Fibroblast of the aortic adventitia (primary cell): ENCODE data around the gene SSC4D. TPM values are rescaled to one million over a fixed set of nuclear protein-coding genes. Genes with fewer than 3 reads are reported as not detected.

Experiments
- DNase-seq: peaks from one replicate; pipeline ENCODE4 v3.0.0-alpha.2; 2010; ENCODE audit warnings: low read depth
- H3K4me3 ChIP-seq: 2 replicates; pipeline ENCODE4 v1.5.1; 2011; ENCODE audit warnings: low read depth, mild to moderate bottlenecking, control low read depth, low read length, moderate library complexity
- CTCF ChIP-seq: IDR thresholded peaks from 2 replicates; pipeline ENCODE4 v1.5.1; 2011; ENCODE audit warnings: mild to moderate bottlenecking, low read length, control low read depth, inconsistent platforms; ENCODE audit not compliant: insufficient read depth
- total RNA-seq: library from RNA; depleted of rRNA; stranded (reverse); fragments of >200 nt; gene quantifications from 2 replicates; pipeline ENCODE4 v1.2.3, GENCODE V29; 2012; ENCODE audit warnings: low replicate concordance

The SSC4D gene
- total RNA-seq, 1 donor = 0.36 TPM

GRCh38 chr7:76386691-76387260, 22.7 kb downstream of the SSC4D start:
- H3K4me3 ChIP-seq = no peak overlapping the region
- DNase-seq = peak; percentile 52
- TF ChIP-seq CTCF = no peak

DNA sequence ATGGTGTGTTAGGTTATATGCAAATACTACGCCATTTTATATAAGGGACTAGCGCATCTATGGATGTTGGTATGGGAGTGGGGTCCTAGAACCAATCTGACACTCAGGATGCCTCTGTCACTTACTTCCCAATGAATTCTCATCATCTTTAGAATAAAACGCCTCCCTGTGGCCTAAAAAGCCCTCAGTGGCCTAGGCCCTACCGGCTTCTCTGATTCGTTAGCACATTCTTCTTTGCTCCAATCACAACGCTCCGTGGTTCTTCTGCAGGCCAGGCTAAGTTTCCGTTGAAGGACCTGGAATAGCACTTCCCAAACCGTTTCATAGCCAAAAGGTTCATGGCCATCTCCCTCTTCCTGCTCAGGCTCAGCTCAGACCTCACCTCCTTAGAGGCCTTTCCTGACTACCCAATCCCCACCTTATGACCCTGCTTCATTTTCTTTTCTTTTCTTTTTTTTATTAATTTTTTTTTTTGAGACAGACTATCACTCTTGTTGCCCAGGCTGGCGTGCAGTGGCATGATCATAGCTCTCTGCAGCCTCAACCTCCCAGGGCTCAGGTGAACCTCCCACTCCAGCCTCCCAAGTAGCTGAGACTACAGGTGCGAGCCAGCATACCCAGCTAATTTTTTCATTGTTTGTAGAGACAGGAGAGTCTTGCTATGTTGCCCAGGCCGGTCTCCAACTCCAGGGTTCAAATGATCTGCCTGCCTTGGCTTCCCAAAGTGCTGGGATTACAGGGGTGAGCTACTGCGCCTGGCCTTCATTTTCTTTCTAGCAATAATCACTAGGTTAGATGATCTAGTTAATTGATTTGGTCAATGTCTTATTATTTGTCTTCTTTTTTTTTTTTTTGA, 26.2 kb downstream of the SSC4D start:
- no peak for TF ChIP-seq CTCF
- H3K4me3 ChIP-seq = no peak overlapping the region
- DNase-seq = no peak

DNA sequence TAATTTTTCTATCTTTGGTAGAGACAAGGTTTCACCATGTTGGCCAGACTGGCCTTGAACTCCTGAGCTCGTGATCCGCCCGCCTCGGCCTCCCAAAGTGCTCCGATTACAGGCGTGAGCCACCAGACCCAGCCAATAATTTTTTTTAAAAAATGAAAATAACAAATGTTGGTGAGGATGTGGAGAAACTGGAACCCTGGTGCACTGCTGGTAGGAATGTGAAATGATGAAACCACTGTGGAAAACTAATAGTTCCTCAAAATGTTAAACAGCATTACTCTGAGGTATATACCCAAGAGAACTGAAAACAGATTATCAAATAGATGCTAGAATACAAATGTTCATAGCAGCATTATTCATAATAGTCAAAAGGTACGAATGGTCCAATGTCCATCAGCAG, 27.7 kb downstream of the SSC4D start:
- TF ChIP-seq CTCF = peak; percentile 29
- DNase-seq = no peak
- H3K4me3 ChIP-seq = no peak overlapping the region

GRCh38 chr7:76380623-76380966, 28.9 kb downstream of the SSC4D start:
- DNase-seq = peak; percentile 56
- no peak for TF ChIP-seq CTCF
- no peak overlapping the region for H3K4me3 ChIP-seq

- no peak for DNase-seq
- H3K4me3 ChIP-seq = no peak overlapping the region
- no peak for TF ChIP-seq CTCF
These were observed 32.1 kb downstream of the SSC4D start for GRCh38 chr7:76377186-76377918.

- no peak for DNase-seq
- no peak overlapping the region for H3K4me3 ChIP-seq
- no peak for TF ChIP-seq CTCF
These were observed 34.2 kb downstream of the SSC4D start for GRCh38 chr7:76375251-76375650.
